IPS-NIHi7 (cell line): ENCODE data around the gene HEPACAM.
A peak's percentile ranks its signal among the peaks of the same experiment; 100 is the strongest.
"Not testable (repeated sequence)": the region's sequence is repeated elsewhere in the genome, so short reads cannot be mapped to it uniquely, and the experiment has no call there.

Experiments
- DNase-seq: peaks from one replicate; pipeline ENCODE4 v3.0.0; 2012; ENCODE audit warnings: mixed read lengths; ENCODE audit errors: extremely low spot score

Gene HEPACAM, protein sequence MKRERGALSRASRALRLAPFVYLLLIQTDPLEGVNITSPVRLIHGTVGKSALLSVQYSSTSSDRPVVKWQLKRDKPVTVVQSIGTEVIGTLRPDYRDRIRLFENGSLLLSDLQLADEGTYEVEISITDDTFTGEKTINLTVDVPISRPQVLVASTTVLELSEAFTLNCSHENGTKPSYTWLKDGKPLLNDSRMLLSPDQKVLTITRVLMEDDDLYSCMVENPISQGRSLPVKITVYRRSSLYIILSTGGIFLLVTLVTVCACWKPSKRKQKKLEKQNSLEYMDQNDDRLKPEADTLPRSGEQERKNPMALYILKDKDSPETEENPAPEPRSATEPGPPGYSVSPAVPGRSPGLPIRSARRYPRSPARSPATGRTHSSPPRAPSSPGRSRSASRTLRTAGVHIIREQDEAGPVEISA

DNA sequence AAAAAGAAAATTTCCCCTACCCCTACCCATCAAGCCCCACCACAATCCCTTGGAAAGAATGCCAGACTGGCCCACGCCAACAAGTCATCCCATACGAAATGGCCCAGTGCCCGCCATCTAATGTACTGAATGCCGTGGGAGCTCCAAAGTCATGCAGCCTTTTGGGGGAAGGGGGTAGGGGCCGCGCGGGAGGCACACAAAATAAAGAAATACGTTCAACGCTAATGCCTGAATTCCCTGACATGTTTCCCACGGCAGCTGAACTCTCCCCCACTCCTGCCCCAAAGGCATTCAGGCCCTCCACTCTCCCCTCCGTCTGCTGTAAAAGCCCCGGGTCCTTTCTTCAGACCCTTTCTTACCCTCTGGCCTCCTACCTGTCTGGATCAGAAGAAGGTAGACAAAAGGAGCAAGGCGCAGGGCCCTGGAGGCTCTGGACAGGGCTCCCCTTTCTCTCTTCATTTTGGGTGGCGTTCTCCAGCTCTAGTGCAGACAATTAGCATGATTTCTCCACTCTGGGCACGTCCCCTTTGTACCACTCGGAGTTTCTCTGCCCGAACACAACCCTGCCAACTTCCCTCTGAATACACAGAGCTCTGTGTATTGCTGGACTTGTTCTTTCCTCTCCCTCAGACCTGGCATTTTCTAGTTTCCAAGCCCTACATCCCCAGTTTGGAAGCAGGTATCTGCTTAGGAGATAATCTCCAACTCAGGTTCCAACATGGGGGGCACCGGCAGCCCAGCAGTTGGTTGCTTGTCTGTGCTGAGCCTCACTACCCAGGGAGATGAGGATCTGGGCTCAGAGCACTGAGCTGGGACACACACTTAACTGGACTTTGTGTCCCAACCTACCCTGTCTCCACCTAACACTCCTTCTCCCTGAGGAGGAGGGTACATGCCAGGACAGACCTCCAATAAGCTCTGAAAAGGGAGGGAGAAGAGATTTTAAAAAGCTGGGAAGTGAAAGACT is at the start of gene HEPACAM:
Gene HEPACAM, minus strand, starts transcription at position 500 of the 967 bp plus-strand sequence. Its CDS starts 41 bp downstream, at position 459.
- no peak for DNase-seq

DNA sequence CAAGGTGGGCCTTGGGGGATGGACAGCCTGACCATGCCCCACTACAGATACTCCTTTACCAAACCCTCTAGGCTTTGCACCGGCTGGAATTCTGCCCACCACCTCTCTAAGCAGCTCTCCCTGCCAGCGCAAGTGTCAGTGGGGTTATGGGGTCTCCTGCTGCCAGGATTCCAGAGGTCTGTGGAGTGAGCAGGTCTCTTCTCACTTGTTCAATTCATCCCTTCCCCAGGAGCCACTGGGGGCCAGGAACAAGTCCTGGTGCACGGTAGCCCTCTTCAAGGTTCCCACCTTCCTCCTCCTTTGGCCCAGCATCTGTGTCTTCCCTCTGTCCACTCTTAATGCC is 48.6 kb upstream of the HEPACAM start:
- DNase-seq: no peak

DNA sequence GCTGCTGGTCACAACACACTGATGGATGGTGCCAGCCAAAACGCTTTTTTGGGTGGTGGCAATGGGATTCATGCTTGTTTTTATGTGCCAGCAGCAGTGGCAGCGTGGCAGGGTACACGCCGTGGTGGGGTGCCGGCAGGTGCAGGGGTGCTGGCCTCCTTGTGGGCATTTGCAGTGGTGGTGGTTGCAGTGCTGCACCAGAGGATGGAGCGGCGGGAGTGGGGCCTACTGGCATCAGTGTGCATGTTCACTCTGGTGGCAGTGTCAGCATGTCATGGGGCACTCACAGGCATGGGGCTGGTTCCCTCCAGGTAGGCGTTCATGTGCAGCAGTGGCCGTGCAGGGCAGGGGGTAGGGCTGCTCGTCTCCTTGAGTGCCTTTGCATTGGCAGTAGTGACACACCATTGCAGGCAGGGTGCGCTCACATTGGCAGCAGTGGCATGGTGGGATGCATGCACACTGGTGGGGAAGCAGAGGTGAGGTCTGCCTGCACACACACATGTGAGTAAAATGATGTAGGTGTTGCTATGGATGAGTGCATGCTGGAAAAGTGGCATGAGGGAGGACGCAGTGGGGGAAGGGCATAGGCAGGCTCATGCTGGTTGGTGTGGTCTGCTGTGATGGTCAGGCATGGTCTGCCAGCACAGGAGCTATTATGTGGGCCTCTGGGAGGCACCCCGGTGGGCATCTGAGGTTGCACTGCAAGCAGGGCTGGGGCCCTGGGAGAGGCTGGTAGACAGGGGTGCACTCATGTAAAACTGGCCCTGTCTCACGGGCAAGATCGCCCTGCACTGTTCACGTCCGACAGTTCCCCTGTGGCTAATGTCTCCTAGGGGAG is 48.0 kb upstream of the HEPACAM start:
- DNase-seq: peak; percentile 12

DNA sequence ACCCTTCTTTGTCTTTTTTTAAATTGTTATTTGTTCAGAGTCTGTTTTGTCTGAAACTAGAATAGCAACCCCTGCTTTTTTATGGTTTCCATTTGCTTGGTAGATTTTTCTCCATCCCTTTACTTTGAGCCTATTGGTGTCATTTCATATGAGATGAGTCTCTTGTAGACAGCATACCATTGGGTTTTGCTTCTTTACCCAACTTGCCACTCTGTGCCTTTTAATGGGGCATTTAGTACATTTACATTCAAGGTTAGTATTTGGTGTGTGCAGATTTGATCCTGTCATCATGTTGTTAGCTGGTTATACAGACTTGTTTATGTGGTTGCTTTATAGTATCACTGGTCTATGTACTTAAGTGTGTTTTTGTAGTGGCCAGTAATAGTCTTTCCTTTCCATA is 46.2 kb upstream of the HEPACAM start:
- no peak for DNase-seq

DNA sequence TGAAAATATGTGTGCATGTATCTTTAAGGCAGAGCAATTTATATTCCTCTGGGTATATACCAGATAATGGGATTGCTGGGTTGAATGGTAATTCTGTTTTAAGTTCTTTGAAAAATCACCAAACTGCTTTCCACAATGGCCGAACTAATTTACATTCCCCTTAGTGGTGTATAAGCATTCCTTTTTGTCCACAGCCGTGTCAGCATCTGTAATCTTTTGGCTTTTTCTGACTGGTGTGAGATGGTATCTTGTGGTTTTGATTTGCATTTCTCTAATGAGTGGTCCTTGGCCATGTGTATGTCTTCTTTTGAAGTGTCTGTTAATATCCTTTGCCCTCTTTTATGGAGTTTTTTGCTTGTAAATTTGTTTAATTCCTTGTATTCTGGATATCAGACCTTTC is 42.5 kb upstream of the HEPACAM start:
- DNase-seq: no peak

DNA sequence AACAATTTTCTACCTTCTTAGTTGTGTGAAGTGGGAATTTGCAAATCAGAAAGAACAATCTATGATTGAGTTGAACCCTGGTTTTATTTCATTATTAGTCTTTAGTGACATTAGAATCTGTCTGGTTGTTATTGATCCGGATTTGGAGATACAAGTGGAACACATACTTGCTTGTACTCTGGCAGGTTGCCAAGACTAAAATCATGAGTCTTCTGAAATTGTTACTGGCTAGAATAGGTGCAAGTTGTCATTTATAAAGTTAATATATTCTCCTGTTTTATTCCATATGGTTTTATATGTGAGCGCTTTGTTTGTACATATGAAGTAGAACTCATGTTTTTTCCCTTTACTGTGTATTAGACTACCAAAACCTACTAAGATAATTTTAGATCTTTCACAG is 41.2 kb upstream of the HEPACAM start:
- no peak for DNase-seq

DNA sequence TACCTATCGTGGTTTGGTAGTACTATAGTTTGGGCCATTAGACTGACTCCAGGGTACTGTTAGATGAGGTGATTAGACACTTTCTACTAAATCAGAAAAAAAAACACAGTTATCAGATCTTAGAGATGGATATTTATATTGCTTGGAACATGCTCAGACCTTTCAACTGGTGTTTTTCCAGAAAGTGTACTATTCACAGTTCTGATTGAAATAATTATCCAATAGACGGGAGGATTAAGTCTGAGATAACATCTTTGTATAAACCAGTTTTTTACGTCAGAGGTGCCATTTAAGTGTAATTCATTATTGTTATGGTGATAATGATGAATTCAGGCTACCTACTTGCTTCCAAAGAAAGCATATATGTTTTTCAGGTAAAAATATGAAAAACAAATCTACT is 40.7 kb upstream of the HEPACAM start:
- no peak for DNase-seq

DNA sequence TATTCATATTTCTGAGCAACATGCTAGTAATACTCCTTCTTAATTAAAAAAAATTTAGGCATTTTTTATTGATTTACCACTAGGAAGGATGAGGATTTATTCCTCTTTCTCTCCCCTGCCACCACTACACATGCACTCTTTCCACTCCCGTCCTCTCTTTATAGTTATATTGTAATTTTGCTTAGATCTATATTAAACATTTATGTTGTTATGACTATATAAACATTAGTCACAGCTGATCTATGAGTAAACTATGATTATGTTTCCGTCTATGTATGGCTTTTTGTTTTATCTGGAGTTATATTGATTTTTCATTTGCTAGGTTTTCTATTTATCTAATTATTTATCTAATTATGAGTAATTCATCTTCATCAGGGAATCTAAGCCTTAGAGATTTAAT is 36.0 kb upstream of the HEPACAM start:
- no peak for DNase-seq

DNA sequence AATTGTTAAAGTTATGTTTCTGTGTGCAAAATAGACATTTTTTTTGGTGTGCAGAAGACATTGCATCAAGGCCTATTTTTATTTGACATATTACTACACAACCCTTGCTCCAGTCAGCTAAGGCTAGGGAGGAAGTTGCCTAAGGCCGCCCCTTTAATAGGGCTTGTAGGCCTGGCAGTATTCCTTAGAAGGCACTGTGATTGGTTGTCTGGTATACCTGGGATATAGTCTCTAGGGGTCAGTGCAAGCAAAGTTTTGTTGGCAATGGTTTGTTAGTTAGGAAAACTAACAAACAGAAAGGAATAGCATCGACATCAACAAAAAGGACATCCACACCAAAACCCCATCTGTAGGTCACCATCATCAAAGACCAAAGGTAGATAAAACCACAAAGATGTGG is 35.1 kb upstream of the HEPACAM start:
- DNase-seq: peak; percentile 77

DNA sequence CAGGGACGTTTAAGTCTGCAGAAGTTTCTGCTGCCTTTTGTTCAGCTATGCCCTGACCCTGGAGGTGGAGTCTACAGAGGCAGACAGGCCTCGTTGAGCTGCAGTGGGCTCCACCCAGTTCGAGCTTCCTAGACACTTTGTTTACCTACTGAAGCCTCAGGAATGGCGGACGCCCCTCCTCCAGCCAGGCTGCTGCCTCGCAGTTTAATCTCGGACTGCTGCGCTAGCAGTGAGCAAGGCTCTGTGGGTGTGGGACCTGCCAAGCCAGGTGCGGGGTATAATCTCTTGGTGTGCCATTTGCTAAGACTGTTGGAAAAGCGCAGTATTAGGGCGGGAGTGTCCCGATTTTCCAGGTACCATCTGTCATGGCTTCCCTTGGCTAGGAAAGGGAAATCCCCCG is 32.4 kb upstream of the HEPACAM start:
- DNase-seq: not testable (repeated sequence)

DNA sequence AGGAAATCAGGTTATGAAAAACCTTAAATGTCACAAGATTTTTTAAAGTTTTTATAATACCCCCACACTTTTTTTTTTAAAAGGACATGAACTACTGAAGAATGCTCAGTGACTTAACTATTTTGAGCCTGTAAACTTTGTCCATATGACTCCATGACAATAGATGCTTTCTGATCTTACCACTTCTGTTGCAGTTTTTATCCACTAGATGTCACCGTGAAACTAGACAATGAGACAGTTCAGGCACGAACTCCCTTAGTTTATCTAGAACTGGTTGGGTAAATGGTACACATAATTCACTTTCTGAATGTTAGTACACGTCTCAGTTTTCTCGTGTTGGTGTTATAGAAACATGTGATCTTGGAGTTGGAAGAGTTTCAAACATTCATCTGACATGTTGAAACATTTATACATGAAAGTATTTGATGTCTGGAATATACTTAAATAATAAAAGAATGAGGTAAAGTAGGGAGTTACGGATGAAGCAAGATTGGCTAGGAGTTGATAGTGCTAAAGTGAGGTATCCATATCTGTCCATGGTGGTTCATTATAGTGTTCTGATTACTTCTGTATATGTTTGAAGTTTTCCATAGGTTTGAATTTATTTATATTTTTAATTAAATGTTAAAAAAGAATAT is 26.2 kb upstream of the HEPACAM start:
- peak; percentile 56 for DNase-seq

DNA sequence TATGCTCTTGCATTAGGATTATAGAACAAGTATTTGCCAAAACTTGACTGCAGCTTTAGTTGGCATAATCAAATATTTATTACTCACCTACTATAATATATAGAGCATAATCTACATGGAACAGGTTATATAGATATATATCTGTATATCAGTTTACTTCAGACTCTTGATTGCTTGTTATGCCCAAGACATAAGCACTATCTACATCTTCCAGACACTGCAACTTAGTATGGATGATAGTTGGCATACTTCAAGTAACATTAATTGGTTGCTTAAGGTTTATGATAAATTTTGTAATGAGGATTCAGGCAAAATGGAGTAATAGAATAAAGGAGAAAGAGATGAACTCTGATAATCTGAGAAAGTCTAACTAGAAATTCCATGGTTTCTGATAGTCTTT is 19.2 kb upstream of the HEPACAM start:
- no peak for DNase-seq

DNA sequence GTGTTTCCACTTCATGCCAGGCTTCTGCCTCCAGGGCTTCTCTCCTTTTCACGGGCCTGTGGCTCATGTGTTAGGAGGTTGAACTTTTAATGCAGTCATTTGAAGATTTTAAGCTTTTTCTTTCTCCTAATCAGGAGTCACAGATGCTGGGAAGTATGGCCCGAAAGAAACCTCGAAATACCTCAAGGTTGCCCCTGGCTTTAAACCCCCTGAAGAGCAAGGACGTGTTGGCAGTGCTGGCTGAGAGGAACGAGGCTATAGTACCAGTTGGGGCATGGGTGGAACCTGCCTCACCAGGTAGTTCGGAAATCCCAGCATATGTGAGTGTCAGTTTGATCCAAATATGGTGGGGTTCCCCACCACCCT is 18.7 kb upstream of the HEPACAM start:
- no peak for DNase-seq

DNA sequence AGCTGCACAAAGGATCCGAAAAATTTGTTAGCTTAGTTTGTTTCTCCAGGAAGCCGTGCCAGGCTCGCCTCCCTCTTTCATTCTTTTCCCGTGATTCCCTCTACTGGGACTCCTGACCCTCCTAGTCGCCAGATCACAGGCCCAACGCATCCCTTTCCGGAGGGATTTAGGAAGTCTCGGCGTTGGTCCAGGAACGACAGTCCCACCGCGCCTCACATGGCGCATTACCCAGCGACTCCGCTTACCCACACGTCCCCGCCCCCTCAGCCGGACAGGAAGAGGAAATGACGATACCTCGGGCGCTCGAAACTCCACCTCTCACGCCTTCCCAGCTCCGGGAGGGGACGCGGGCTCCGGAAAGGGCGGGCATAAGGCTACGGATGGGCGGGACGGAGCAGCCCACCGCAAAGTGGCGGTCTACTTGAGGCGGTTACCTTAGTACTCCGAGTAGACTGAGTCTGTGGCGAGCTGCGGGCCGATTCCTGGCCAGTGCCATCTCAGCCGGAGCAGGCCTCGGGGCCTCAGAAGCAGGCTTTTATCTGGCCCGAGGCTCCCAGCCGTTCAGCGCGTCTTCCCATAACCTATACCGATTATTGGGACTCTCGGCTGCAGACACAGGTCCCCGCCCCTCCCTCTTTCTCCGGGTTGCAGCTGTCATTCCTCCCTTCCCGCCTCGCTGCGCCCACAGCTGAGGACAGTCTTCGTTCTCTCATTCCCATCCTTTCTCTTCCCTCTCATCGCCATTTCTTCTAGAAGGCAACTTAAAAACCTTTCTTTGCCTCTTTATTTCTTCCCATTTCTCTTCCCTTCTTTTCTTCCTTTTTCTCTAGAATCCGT is 18.1 kb upstream of the HEPACAM start, which contains the start of gene CCDC15:
Gene CCDC15, plus strand, starts transcription at position 450 of the 837 bp plus-strand sequence. CDS start 531 bp downstream, outside the sequence.
- peak; percentile 98 for DNase-seq

DNA sequence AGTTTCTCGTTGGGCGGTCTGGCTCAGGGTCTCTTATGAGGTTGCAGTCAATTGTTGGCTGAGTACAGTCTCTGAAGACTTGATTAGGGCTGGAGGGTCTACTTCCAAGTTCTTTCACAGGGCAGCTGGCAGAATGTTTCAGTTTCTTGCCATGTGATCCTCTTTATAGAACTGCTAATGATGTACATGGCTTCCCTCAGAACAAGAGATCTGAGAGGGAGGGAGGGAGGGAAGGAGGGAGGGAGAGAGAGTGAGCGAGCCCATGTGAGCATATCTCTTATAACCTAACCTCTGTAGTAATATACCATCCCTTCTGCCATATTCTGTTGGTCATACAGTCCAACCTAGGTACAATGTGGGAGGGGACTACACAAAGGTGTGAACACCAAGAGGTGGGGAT is 15.5 kb upstream of the HEPACAM start:
- DNase-seq: no peak

DNA sequence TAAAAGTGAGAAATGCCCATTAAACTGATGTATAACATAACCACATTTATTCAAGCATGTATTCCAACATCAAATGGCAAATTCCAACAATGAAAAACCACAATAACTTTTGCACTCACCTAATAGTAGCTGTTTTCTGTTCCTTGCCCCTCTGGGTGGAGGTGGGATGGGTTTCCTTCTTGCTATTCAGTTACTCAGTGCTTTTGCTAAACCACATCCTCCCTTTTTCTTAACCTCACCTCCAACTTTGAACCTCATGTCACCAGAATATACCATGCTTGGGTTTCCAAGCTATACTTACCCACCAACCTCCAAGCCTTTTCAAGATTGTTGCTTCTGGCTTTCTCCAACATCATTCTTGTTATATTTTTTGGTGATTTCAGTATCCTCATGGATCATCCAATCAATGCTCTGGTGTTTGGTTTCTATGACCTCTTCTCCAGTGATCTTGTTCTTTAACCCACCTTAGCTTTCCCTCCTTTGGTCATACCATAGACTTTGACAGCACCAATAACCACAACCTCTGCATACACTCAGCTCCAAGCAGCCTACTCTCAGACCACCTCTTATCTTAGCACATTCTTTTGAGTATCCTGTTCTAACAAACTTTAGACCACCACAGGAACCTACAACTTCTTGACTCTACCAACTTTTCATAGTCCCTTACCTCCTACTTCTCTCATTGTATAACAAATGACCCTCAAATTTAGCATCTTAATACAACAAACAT is 14.9 kb upstream of the HEPACAM start:
- DNase-seq: no peak

DNA sequence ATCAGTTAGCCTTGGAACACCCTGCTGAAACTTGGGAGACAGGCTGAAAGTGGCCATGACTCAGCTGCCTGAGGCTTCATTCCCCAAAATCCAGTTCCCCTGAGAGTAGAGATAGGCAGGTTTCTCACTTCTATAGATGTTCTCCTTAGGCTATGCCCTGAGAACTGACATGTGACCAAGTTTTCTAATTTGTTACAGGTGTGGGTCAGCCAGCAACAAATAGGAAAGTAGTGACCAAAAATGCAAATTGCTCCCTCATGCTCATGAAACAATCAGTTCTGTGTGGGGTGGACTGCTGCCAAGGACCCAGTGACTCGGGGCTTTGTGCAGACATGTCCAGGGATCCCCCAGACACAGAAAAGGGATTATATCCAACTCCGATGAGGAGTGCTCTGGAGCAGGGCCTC is 10.9 kb upstream of the HEPACAM start:
- no peak for DNase-seq

DNA sequence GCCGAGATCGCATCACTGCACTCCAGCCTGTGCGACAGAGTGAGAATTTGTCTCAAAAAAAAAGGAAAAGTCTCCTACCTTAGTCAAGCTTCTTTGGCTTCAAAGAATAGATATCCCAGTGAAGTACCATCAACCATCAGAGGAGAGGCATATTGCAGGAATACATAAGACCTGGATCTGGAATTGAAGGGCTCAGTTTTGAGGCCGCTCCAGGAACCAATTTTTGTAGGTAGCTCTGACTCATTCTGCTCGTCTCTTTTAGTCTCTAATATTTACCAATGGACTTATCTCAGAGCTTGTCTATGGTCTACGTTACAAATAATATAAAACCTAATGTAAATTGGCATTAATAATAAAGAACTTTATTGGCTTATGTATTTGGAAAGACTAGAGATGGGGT is 10.0 kb upstream of the HEPACAM start:
- no peak for DNase-seq

DNA sequence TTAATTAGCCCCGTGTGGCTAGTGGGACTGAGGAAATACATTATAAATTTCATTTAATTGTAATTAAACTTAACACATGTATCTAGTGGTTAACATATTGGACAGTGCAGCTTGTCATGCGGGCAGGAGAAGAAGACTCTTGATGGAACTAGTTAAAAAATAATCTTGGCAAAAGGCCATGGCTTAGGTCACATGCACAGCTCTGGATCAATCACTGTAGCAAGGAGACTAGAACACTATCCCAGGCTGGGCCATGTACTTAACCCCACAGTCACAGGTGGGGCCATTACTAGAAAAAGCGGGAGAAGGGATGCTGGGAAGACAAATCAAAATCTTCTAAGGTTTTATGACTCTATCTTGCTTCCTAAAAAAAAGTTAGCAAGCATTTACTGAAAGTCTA is 8.7 kb upstream of the HEPACAM start:
- no peak for DNase-seq

DNA sequence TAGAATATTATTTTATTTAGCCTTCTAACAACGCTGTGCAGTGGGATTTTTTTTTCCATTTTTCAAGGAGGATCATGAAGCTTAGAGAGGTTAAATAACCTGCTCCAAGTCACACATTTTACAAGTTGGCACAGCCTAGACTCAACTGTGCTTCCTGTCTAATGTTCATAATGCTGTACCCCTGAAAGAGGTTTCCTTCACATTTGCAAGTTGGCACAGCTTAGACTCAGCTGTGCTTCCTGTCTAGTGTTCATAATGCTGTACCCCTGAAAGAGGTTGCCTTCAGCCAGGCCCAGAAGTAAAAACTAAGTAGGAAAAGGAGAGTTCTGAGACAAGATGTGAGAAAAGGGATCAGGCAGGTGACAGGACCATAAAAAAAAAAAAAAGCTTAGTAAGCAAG is 7.9 kb upstream of the HEPACAM start:
- DNase-seq: no peak
